CD14-positive monocyte (primary cell): ENCODE data around the gene RLN3. TPM values are rescaled to one million over a fixed set of nuclear protein-coding genes. Genes with fewer than 3 reads are reported as not detected.
A peak's percentile ranks its signal among the peaks of the same experiment; 100 is the strongest.

ENCODE experiments used
- DNase-seq, 3 donors: peaks; one replicate each; pipeline ENCODE4 v3.0.0-alpha.2; 2011 to 2022
- H2AFZ ChIP-seq: 2 replicates; pipeline ENCODE4 v1.6.0; 2012; ENCODE audit warnings: mild to moderate bottlenecking, low read depth, low read length, inconsistent platforms; ENCODE audit not compliant: insufficient read depth, poor library complexity, severe bottlenecking
- H3K27ac ChIP-seq, 2 donors: 1 replicate in 1 of 2; 2 replicates in 1 of 2; pipeline ENCODE4 v1.5.1; 2012 to 2013; ENCODE audit warnings: low read length in 2 of 2, control low read depth in 1 of 2, inconsistent platforms in 1 of 2, low read depth in 1 of 2, mild to moderate bottlenecking in 1 of 2
- H3K27me3 ChIP-seq, 2 donors: one replicate each; pipeline versions ENCODE4 v1.6.0 to v1.6.1; 2011 to 2013; ENCODE audit warnings: low read length in 2 of 2; ENCODE audit not compliant: control insufficient read depth in 2 of 2, insufficient read depth in 2 of 2
- H3K36me3 ChIP-seq, 2 donors: replicated peaks in 1 of 2; 1 replicate in 1 of 2; 2 replicates in 1 of 2; pipeline versions ENCODE4 v1.5.1 to v1.6.1; 2012 to 2013; ENCODE audit warnings: low read length in 2 of 2, control low read depth in 1 of 2, inconsistent platforms in 1 of 2, mild to moderate bottlenecking in 1 of 2; ENCODE audit not compliant: insufficient read depth in 2 of 2, control insufficient read depth in 1 of 2
- H3K4me1 ChIP-seq, 2 donors: 1 replicate in 1 of 2; 2 replicates in 1 of 2; pipeline versions ENCODE4 v1.5.1 to v1.6.1; 2012 to 2013; ENCODE audit warnings: low read length in 2 of 2, control low read depth in 1 of 2, inconsistent platforms in 1 of 2, mild to moderate bottlenecking in 1 of 2, moderate library complexity in 1 of 2; ENCODE audit not compliant: insufficient read depth in 2 of 2, control insufficient read depth in 1 of 2
- H3K4me2 ChIP-seq: replicated peaks from 2 replicates; pipeline ENCODE3; 2012; ENCODE audit warnings: low read length, moderate library complexity, mild to moderate bottlenecking; ENCODE audit not compliant: poor library complexity, severe bottlenecking; ENCODE audit errors: extremely low read depth
- H3K4me3 ChIP-seq, 3 experiments: fragments of 200-600 bp in 1 of 3; sonication (generic) in 1 of 3; replicated peaks in 1 of 3; 1 replicate in 2 of 3; 2 replicates in 1 of 3; pipeline ENCODE4 v1.5.1; 2011 to 2013; ENCODE audit warnings: low read length in 3 of 3, mild to moderate bottlenecking in 3 of 3, control low read depth in 2 of 3, low read depth in 2 of 3, inconsistent platforms in 1 of 3, moderate library complexity in 1 of 3
- H3K79me2 ChIP-seq: 2 replicates; pipeline ENCODE4 v1.6.0; 2012; ENCODE audit warnings: mild to moderate bottlenecking, control low read depth, inconsistent platforms, low read length, moderate library complexity; ENCODE audit not compliant: insufficient read depth
- H3K9ac ChIP-seq: 2 replicates; pipeline ENCODE4 v1.6.0; 2017; ENCODE audit warnings: low read length, mild to moderate bottlenecking; ENCODE audit not compliant: insufficient read depth, poor library complexity, severe bottlenecking
- H3K9me3 ChIP-seq, 2 donors: replicated peaks in 1 of 2; 1 replicate in 1 of 2; 2 replicates in 1 of 2; pipeline versions ENCODE4 v1.5.1 to v1.6.1; 2012 to 2013; ENCODE audit warnings: low read length in 2 of 2, control low read depth in 1 of 2; ENCODE audit not compliant: control insufficient read depth in 1 of 2, insufficient read depth in 1 of 2
- H4K20me1 ChIP-seq: 2 replicates; pipeline ENCODE4 v1.6.0; 2012; ENCODE audit warnings: mild to moderate bottlenecking, low read length, control low read depth, moderate library complexity; ENCODE audit not compliant: insufficient read depth
- H3K27ac Mint-ChIP-seq, 7 donors: one replicate each; pipeline ENCODE4 v1.8.0; 2020; ENCODE audit warnings: mild to moderate bottlenecking in 7 of 7, mixed read lengths in 7 of 7, moderate library complexity in 6 of 7, inconsistent platforms in 2 of 7
- H3K27me3 Mint-ChIP-seq, 3 donors: one replicate each; pipeline ENCODE4 v1.8.0; 2021 to 2022; ENCODE audit warnings: low read depth in 3 of 3, mild to moderate bottlenecking in 3 of 3, mixed read lengths in 3 of 3, moderate library complexity in 3 of 3, inconsistent platforms in 1 of 3
- H3K36me3 Mint-ChIP-seq, 2 donors: one replicate each; pipeline ENCODE4 v1.8.0; 2020; ENCODE audit warnings: mixed read lengths in 2 of 2, inconsistent platforms in 1 of 2, mild to moderate bottlenecking in 1 of 2
- H3K4me1 Mint-ChIP-seq: one replicate; pipeline ENCODE4 v1.8.0; 2020; ENCODE audit warnings: mild to moderate bottlenecking, mixed read lengths
- H3K4me3 Mint-ChIP-seq, 2 donors: one replicate each; pipeline ENCODE4 v1.8.0; 2020; ENCODE audit warnings: mild to moderate bottlenecking in 2 of 2, mixed read lengths in 2 of 2, moderate library complexity in 1 of 2
- H3K9me3 Mint-ChIP-seq, 7 donors: one replicate each; pipeline ENCODE4 v1.8.0; 2020 to 2022; ENCODE audit warnings: mixed read lengths in 7 of 7, mild to moderate bottlenecking in 6 of 7, moderate library complexity in 6 of 7, inconsistent platforms in 2 of 7
- CTCF ChIP-seq: fragments of 200-600 bp; IDR thresholded peaks from one replicate; pipeline ENCODE4 v1.8.0; 2022; ENCODE audit warnings: antibody characterized with exemption, mild to moderate bottlenecking
- WGBS: methylation state at CpG from one replicate; pipeline ENCODE4 v1.1.5; 2013; ENCODE audit warnings: missing lambda C conversion rate; ENCODE audit not compliant: insufficient coverage; 5-methylcytosine and 5-hydroxymethylcytosine counted together
- intact Hi-C, 2 donors: fragments of 100-400 bp; cut with micrococcal nuclease; formaldehyde crosslinking; loops; one replicate each; pipeline versions ENCODE4 v1.15.0 to v1.15.1; 2023
- polyA minus RNA-seq: library from RNA; depleted of rRNA, polyadenylated mRNA; stranded (reverse); fragments of >200 nt; gene quantifications from 2 replicates; pipeline ENCODE4 v1.2.3, GENCODE V29; 2012
- polyA plus RNA-seq, 3 donors: library from polyadenylated mRNA; depleted of rRNA in 1 of 3; unstranded in 2 of 3; stranded (reverse) in 1 of 3; fragments of 300-500 nt in 2 of 3; fragments of >200 nt in 1 of 3; fragmentation: Illumina TruSeq in 2 of 3; gene quantifications; 1 replicate in 2 of 3; 2 replicates in 1 of 3; pipeline ENCODE4 v1.2.3, GENCODE V29; 2012 to 2021
- total RNA-seq, 12 experiments: library from RNA in 1 of 12; stranded (reverse) in 1 of 12; fragments of 120-200 nt in 1 of 12; gene quantifications; one replicate each; pipeline ENCODE4 v1.2.4 and lab custom pipeline; 2013 to 2026; ENCODE audit warnings: mixed read lengths in 6 of 12, inconsistent platforms in 1 of 12

Gene RLN3
- total RNA-seq (2013): not detected
- polyA plus RNA-seq (not detected), polyA minus RNA-seq (not detected in 2 replicates), total RNA-seq (lab: John Stamatoyannopoulos, UW) (0 to 0.28 (median 0.06) reads per million in 11 experiments)

- no peaks in the 10 kb centered on the region for H3K36me3 Mint-ChIP-seq
- 92% methylated on average over 24 of the region's 24 CpGs for WGBS
- H3K9me3 Mint-ChIP-seq: peaks cover 0 to 2% (median 0%) of the 10 kb centered on the region in 7 donors
- H3K4me1 Mint-ChIP-seq: peaks cover 54% of the 10 kb centered on the region
- H3K27ac ChIP-seq: no peak within 1 kb of the TSS
- H3K27me3 Mint-ChIP-seq: peaks cover 0 to 2% (median 0%) of the 10 kb centered on the region in 3 donors
- H4K20me1 ChIP-seq: no peaks in the 10 kb centered on the region
- H3K4me3 Mint-ChIP-seq: no peak within 1 kb of the TSS
- peak within 1 kb of the TSS in 3 of 7 donors; percentile 37 to 93 (median 64) for H3K27ac Mint-ChIP-seq
- intact Hi-C loops: no loop called here
- H3K27me3 ChIP-seq: no peaks in the 10 kb centered on the region
- no peak within 1 kb of the TSS for H3K4me2 ChIP-seq
- H3K9ac ChIP-seq: no peak within 1 kb of the TSS
- no peaks in the 10 kb centered on the region for H3K9me3 ChIP-seq
- no peaks in the 10 kb centered on the region for H3K36me3 ChIP-seq
- H3K4me3 ChIP-seq: no peak within 1 kb of the TSS
- no peak for TF ChIP-seq CTCF
- peaks cover 60 to 64% of the 10 kb centered on the region in 2 donors for H3K4me1 ChIP-seq
- H2AFZ ChIP-seq: no peak within 1 kb of the TSS
- H3K79me2 ChIP-seq: peaks cover 27% of the 10 kb centered on the region
- DNase-seq: no peak
Measured at GRCh38 chr19:14027856-14028450, at the start of gene RLN3. Gene RLN3, plus strand, starts transcription at chr19:14028148. Its CDS starts 57 bp downstream, at chr19:14028205.

- Histone ChIP-seq H3K4me3 (peak overlapping the region; percentile 33 to 78 (median 45)), H3K27ac (peak overlapping the region; percentile 48 to 76), H3K9ac (peak overlapping the region; percentile 72), H3K4me1 (peaks cover 27 to 45% of the 10 kb centered on the region in 2 donors), H3K9me3 (no peaks in the 10 kb centered on the region), H4K20me1 (no peaks in the 10 kb centered on the region), H3K79me2 (no peaks in the 10 kb centered on the region), H3K4me2 (peak overlapping the region; percentile 73), H3K36me3 (peaks cover 21 to 52% of the 10 kb centered on the region in 2 donors), H2AFZ (peak overlapping the region; percentile 78), H3K27me3 (no peaks in the 10 kb centered on the region)
- Mint-ChIP-seq H3K9me3 (no peaks in the 10 kb centered on the region), H3K27ac (peak overlapping the region; percentile 80 to 91 (median 84)), H3K4me1 (peaks cover 36% of the 10 kb centered on the region), H3K4me3 (peak overlapping the region; percentile 76 to 84), H3K36me3 (peaks cover 42 to 64% of the 10 kb centered on the region in 2 donors), H3K27me3 (peaks cover 0 to 2% (median 0%) of the 10 kb centered on the region in 3 donors)
- under 1% methylated on average over 69 of the region's 74 CpGs for WGBS
- DNase-seq: peak; percentile 35 to 62 (median 60)
- no peak for TF ChIP-seq CTCF
- intact Hi-C loops: no loop called here
Measured at GRCh38 chr19:13978351-13979243, 49.4 kb upstream of the RLN3 start.
